Measurements from ENCODE around the gene FKBP2. TPM values are rescaled to one million over a fixed set of nuclear protein-coding genes. Genes with fewer than 3 reads are reported as not detected.

The FKBP2 gene
- total RNA-seq, 1 donor from 2014 or later, result 41.5 TPM

DNA sequence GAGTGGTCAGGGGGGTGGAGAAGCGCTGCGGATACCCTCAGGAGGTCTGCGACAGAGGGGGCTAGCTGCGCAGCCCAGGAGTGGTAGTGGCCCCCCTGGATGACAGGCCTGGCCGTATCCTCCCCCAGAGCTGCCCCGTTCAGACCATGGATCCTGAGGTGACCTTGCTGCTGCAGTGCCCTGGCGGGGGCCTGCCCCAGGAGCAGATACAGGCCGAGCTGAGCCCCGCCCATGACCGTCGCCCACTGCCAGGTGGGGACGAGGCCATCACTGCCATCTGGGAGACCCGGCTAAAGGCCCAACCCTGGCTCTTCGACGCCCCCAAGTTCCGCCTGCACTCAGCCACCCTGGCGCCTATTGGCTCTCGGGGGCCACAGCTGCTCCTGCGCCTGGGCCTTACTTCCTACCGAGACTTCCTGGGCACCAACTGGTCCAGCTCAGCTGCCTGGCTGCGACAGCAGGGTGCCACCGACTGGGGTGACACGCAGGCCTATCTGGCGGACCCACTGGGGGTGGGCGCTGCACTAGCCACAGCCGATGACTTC lies 14.3 kb upstream of the FKBP2 start:
- Histone ChIP-seq H3K79me2 (ENCODE audit: insufficient read depth, low read length) (peaks cover 32% of the 10 kb centered on the region), H3K9me3 (ENCODE audit: insufficient read depth, low read depth, low read length) (no peaks in the 10 kb centered on the region), H3K27me3 (ENCODE audit: insufficient read depth, low read length) (no peaks in the 10 kb centered on the region), H3K36me3 (ENCODE audit: insufficient read depth, low read length) (no peaks in the 10 kb centered on the region), H3K4me3 (ENCODE audit: insufficient read depth, low read depth, low read length) (peak overlapping the region; percentile 89), H4K20me1 (ENCODE audit: insufficient read depth, low read length) (peaks cover 3% of the 10 kb centered on the region), H3K27ac (ENCODE audit: low read depth, low read length) (peak overlapping the region; percentile 58), H3K9ac (ENCODE audit: low read length) (peak overlapping the region; percentile 85), H2AFZ (ENCODE audit: low read depth, low read length) (peak overlapping the region; percentile 88), H3K4me1 (ENCODE audit: insufficient read depth, low read length) (peaks cover 38% of the 10 kb centered on the region), H3K4me2 (ENCODE audit: low read length) (peak overlapping the region; percentile 99)
- Mint-ChIP-seq H3K9me3 (ENCODE audit: unreplicated experiment) (no peaks in the 10 kb centered on the region), H3K4me1 (ENCODE audit: low read depth, unreplicated experiment) (peaks cover 15% of the 10 kb centered on the region), H3K4me3 (ENCODE audit: unreplicated experiment) (peak overlapping the region; percentile 83), H3K27me3 (ENCODE audit: low read depth, unreplicated experiment) (no peaks in the 10 kb centered on the region), H3K36me3 (ENCODE audit: low read depth, unreplicated experiment) (no peaks in the 10 kb centered on the region), H3K27ac (ENCODE audit: unreplicated experiment) (no peak overlapping the region)
- TF ChIP-seq, protein P1, sequence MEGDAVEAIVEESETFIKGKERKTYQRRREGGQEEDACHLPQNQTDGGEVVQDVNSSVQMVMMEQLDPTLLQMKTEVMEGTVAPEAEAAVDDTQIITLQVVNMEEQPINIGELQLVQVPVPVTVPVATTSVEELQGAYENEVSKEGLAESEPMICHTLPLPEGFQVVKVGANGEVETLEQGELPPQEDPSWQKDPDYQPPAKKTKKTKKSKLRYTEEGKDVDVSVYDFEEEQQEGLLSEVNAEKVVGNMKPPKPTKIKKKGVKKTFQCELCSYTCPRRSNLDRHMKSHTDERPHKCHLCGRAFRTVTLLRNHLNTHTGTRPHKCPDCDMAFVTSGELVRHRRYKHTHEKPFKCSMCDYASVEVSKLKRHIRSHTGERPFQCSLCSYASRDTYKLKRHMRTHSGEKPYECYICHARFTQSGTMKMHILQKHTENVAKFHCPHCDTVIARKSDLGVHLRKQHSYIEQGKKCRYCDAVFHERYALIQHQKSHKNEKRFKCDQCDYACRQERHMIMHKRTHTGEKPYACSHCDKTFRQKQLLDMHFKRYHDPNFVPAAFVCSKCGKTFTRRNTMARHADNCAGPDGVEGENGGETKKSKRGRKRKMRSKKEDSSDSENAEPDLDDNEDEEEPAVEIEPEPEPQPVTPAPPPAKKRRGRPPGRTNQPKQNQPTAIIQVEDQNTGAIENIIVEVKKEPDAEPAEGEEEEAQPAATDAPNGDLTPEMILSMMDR (IDR thresholded peaks at IDR 0.05; ENCODE audit: insufficient read depth, low read depth, low read length), result no peak
- TF ChIP-seq EZH2 (IDR thresholded peaks at IDR 0.05; ENCODE audit: insufficient read depth, low read length), result no peak
- FAIRE-seq, result no peak
- DNase-seq (ENCODE audit: low read depth), result no peak

DNA sequence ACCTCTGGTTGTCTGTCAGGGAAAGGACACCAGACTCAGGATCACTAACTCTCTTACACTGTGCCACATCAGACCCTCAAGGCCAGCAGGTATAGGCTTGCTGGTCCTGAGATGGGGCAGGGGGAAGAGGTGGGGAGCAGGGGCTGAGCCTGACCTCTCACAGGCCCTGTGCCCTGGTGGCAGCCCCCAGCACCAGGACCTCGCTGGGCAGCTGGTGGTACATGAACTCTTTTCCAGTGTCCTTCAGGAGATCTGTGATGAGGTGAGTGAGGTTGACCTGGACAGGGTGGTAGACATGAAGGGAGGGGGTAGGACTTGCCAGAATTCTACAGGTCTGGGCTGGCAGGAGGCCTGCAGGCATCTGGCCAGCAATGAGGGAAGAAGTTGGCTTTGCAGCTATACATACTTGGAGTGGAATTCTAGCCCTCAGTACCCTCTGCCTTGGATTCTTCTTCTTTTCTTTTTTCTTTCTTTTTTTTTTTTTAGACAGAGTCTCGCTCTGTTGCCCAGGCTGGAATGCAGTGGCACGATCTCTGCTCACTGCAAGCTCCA lies 13.4 kb upstream of the FKBP2 start:
- no peaks in the 10 kb centered on the region for H3K36me3 Mint-ChIP-seq (ENCODE audit: low read depth, unreplicated experiment)

More for the DNA sequence above, 13.4 kb upstream of the FKBP2 start:
- peak overlapping the region; percentile 85 for H3K9ac ChIP-seq (ENCODE audit: low read length)
- Mint-ChIP-seq H3K9me3 (ENCODE audit: unreplicated experiment) (no peaks in the 10 kb centered on the region), H3K4me1 (ENCODE audit: low read depth, unreplicated experiment) (peaks cover 15% of the 10 kb centered on the region), H3K27ac (ENCODE audit: unreplicated experiment) (no peak overlapping the region), H3K27me3 (ENCODE audit: low read depth, unreplicated experiment) (no peaks in the 10 kb centered on the region), H3K4me3 (ENCODE audit: unreplicated experiment) (peak overlapping the region; percentile 83)
- peaks cover 32% of the 10 kb centered on the region for H3K79me2 ChIP-seq (ENCODE audit: insufficient read depth, low read length)
- TF ChIP-seq, protein P1 (IDR thresholded peaks at IDR 0.05; ENCODE audit: insufficient read depth, low read depth, low read length), result no peak
- no peak for TF ChIP-seq EZH2 (IDR thresholded peaks at IDR 0.05; ENCODE audit: insufficient read depth, low read length)
- no peaks in the 10 kb centered on the region for H3K27me3 ChIP-seq (ENCODE audit: insufficient read depth, low read length)
- no peak overlapping the region for H2AFZ ChIP-seq (ENCODE audit: low read depth, low read length)
- peaks cover 38% of the 10 kb centered on the region for H3K4me1 ChIP-seq (ENCODE audit: insufficient read depth, low read length)
- DNase-seq (ENCODE audit: low read depth) (no peak), FAIRE-seq (no peak)
- no peak overlapping the region for H3K27ac ChIP-seq (ENCODE audit: low read depth, low read length)
- H3K36me3 ChIP-seq (ENCODE audit: insufficient read depth, low read length), result no peaks in the 10 kb centered on the region
- peak overlapping the region; percentile 99 for H3K4me2 ChIP-seq (ENCODE audit: low read length)
- H3K9me3 ChIP-seq (ENCODE audit: insufficient read depth, low read depth, low read length), result no peaks in the 10 kb centered on the region
- H3K4me3 ChIP-seq (ENCODE audit: insufficient read depth, low read depth, low read length), result peak overlapping the region; percentile 89
- peaks cover 3% of the 10 kb centered on the region for H4K20me1 ChIP-seq (ENCODE audit: insufficient read depth, low read length)
